Epithelial cell of esophagus (primary cell): ENCODE measurements around the gene CCDC180.

Experiments
- DNase-seq: peaks from one replicate; pipeline ENCODE4 v3.0.0; 2010; ENCODE audit warnings: low read depth
- H3K4me3 ChIP-seq: 2 replicates; pipeline ENCODE4 v1.5.1; 2011; ENCODE audit warnings: mild to moderate bottlenecking, low read length, control low read depth
- TF ChIP-seq, protein P1 (sequence below): IDR thresholded peaks from 2 replicates; pipeline ENCODE4 v1.5.1; 2011; ENCODE audit warnings: low read depth, mild to moderate bottlenecking, low read length, control low read depth, inconsistent platforms; ENCODE audit not compliant: insufficient read depth; ENCODE audit errors: missing control alignments

Gene CCDC180

DNA sequence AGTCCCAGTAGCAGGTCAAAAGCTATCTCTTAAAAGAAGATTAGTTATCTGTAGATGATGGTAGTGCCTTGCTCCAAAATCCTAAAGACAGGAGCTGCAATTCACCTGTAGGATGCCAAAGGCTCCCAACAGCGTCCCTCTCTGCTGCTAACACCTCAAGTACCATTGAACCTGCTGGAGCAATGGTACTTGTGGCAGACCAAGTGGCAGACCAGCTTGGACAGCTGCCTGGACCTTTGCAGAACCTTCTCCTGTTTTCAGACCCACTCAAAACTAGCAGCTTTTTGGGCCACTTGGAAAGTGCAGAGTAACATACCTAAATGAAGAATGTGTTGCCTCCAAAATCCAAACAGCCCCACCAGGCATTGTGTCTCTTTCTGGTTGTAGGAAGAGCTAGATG, 6.9 kb upstream of the CCDC180 start:
- no peak for DNase-seq
- TF ChIP-seq, protein P1, sequence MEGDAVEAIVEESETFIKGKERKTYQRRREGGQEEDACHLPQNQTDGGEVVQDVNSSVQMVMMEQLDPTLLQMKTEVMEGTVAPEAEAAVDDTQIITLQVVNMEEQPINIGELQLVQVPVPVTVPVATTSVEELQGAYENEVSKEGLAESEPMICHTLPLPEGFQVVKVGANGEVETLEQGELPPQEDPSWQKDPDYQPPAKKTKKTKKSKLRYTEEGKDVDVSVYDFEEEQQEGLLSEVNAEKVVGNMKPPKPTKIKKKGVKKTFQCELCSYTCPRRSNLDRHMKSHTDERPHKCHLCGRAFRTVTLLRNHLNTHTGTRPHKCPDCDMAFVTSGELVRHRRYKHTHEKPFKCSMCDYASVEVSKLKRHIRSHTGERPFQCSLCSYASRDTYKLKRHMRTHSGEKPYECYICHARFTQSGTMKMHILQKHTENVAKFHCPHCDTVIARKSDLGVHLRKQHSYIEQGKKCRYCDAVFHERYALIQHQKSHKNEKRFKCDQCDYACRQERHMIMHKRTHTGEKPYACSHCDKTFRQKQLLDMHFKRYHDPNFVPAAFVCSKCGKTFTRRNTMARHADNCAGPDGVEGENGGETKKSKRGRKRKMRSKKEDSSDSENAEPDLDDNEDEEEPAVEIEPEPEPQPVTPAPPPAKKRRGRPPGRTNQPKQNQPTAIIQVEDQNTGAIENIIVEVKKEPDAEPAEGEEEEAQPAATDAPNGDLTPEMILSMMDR = no peak
- H3K4me3 ChIP-seq = no peak overlapping the region

DNA sequence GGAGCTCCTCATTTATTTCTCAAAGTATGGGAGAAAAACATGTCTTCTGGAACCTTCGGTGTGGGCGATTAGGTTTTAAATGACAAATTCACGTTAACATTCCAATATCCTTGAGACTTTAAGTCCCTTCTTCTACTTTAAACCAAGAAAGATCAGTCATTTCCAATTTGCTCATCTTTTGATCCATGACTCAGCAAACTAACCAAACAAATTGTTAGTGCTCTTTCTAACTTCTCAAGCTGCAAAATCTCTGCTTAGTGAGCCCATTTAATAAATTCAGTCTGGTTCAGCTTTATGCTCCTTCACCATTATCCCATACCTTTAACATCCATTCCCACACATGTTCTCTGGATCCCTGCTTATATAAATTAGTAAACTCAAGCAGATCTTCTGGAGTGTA, 5.5 kb upstream of the CCDC180 start:
- H3K4me3 ChIP-seq = no peak overlapping the region
- TF ChIP-seq, protein P1 = no peak
- DNase-seq = no peak

DNA sequence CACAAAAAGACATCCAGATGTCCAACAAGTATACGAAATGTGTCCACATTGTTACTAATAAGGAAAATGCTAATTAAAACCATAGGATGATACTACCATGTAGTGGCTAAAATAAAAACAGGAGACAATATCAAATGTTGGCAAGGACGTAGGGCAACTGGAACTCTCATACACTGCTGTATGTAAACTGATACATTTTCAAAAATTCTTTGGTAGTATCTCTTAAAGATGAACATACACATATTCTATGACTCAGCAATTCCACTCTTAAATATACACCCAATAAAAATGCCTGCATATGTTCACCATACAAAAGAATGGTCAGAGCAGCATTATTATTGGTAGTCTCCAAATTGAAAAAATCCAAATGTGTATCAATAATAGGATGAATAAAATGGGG, 2.9 kb upstream of the CCDC180 start:
- H3K4me3 ChIP-seq = no peak overlapping the region
- TF ChIP-seq, protein P1 = no peak
- no peak for DNase-seq

DNA sequence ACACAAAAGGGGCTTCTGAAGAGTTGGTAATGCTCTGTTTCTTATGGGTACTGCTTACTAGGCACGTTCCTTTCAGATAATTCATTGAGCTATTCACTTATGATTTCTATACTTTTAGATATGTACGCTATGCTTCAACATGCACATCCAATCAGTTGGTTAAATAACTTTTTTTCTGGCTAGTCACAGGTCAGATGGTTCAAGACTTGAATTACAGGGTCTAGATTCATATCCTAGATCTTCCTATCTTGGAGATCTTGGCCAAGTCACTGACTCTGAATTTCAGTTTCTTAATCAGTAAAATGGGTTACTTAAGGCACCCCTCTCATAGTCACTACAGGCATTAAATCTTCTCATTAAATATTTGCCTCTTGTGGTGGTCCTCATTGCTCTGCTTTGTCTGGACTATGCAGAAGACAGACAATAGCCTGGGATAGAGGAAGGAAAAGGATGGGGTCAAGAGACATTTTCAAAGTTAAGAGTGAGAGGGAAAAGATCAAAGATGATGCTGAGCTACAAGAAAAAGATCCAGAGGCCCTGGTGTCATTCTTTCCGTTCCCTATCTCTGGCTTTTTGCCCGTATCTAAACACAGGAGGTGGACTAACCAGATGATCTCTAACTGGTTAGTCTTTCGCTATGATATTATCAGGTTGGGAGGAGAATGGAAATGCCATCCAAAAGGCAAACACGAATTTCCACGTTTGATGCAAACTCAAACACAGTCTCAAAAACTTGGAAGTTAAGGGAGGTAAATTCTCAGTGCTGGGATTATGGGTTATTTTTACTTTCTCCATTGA, 1.8 kb upstream of the CCDC180 start:
- TF ChIP-seq, protein P1 = no peak
- no peak overlapping the region for H3K4me3 ChIP-seq
- DNase-seq = no peak

DNA sequence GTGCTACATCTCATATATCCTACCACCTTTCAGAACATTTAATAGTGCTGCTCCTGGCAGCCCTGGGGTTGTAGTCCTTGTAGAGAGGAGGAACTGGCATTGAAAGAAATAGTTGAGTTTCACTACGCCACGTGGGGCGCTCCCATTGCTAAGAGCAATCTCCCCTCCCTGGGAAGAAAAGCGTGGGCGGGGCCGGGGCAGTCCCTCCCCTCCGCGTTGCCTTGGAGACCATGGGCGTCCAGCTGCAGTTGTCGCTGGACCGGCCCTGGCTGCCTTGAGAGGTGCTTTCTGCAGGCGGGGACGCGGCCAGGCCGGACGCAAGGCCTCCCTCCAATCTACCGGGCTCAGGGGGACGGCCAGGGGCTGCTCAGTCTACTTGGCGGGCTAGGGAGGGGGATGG, 368 bp upstream of the CCDC180 start:
- TF ChIP-seq, protein P1 = no peak
- H3K4me3 ChIP-seq = no peak overlapping the region
- DNase-seq = peak; percentile 73

DNA sequence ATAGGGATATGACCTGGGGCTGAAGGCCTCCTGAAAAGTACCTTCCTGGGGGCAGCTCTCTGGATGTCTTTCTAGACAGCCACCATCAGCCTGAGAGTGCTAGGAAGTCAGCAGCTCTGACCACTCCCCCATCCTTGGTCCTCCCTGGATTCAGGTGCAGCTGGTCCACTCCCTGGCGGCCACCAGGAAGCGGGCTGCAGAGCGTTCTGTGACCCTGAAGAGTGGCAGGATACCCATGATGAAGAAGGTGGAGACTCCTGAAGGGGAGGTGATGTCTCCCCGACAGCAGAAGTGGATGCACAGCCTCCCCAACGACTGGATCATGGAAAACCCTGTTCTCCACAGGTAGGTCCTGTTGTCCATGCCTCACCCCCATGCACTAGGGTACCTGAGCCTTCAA, 1.8 kb downstream of the CCDC180 start:
- TF ChIP-seq, protein P1 = no peak
- no peak overlapping the region for H3K4me3 ChIP-seq
- no peak for DNase-seq

DNA sequence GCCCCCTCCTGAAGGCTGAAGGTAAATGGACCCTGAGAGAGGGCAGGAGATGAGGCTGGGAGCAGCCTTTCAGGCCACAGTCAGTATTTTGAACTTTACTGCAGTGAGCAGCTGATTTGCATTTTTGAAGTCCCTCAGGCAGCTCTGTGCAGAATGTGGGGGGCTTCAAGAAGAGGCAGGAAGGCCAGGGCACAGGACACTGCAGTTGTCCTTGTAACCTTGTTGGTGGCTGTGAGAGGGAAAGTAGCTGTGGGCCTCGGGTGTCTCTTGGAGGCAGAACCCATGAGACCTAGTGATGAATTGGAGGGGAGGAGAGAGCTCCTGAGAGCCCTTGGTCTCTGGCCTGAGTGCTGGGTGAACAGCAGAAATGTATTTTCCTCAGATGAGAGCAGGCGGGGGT, 2.6 kb downstream of the CCDC180 start:
- no peak for DNase-seq
- no peak overlapping the region for H3K4me3 ChIP-seq
- TF ChIP-seq, protein P1 = no peak
